Astrocyte (in vitro differentiated cells and primary cell): ENCODE measurements around the gene ZSWIM2. TPM values are rescaled to one million over a fixed set of nuclear protein-coding genes. Genes with fewer than 3 reads are reported as not detected.

Experiments used
- DNase-seq: peaks from one replicate; pipeline ENCODE4 v3.0.0-alpha.2; 2010; ENCODE audit warnings: low read depth
- FAIRE-seq: peaks from 2 replicates; lab custom pipeline; 2011; peaks lifted over from hg19 to GRCh38; lab: Jason Lieb, UNC
- H2AFZ ChIP-seq: 2 replicates; pipeline ENCODE4 v1.6.0; 2012; ENCODE audit warnings: low read depth, low read length, inconsistent platforms
- H3K27ac ChIP-seq: 2 replicates; pipeline ENCODE4 v1.5.1; 2011; ENCODE audit warnings: low read depth, low read length, inconsistent platforms
- H3K27me3 ChIP-seq: 2 replicates; pipeline ENCODE4 v1.6.0; 2011; ENCODE audit warnings: low read length, inconsistent platforms; ENCODE audit not compliant: insufficient read depth
- H3K36me3 ChIP-seq: 2 replicates; pipeline ENCODE4 v1.5.1; 2011; ENCODE audit warnings: low read length, inconsistent platforms; ENCODE audit not compliant: insufficient read depth
- H3K4me1 ChIP-seq: 2 replicates; pipeline ENCODE4 v1.5.1; 2011; ENCODE audit warnings: low read length, inconsistent platforms; ENCODE audit not compliant: insufficient read depth
- H3K4me2 ChIP-seq: 2 replicates; pipeline ENCODE4 v1.6.0; 2012; ENCODE audit warnings: low read length, inconsistent platforms
- H3K4me3 ChIP-seq: 2 replicates; pipeline ENCODE4 v1.5.1; 2011; ENCODE audit warnings: low read depth, mild to moderate bottlenecking, low read length, inconsistent platforms; ENCODE audit not compliant: insufficient read depth
- H3K79me2 ChIP-seq: 2 replicates; pipeline ENCODE4 v1.6.0; 2012; ENCODE audit warnings: mild to moderate bottlenecking, low read length, inconsistent platforms; ENCODE audit not compliant: insufficient read depth
- H3K9ac ChIP-seq: 2 replicates; pipeline ENCODE4 v1.6.0; 2012; ENCODE audit warnings: mild to moderate bottlenecking, low read length, inconsistent platforms
- H3K9me3 ChIP-seq: 2 replicates; pipeline ENCODE4 v1.5.1; 2012; ENCODE audit warnings: low read depth, mild to moderate bottlenecking, low read length, inconsistent platforms; ENCODE audit not compliant: insufficient read depth
- H4K20me1 ChIP-seq: 2 replicates; pipeline ENCODE4 v1.6.0; 2012; ENCODE audit warnings: low read length, inconsistent platforms; ENCODE audit not compliant: insufficient read depth
- H3K27ac Mint-ChIP-seq: one replicate; pipeline ENCODE4 v1.8.0; 2021; ENCODE audit warnings: mild to moderate bottlenecking, mixed read lengths; ENCODE audit not compliant: unreplicated experiment
- H3K27me3 Mint-ChIP-seq: one replicate; pipeline ENCODE4 v1.8.0; 2021; ENCODE audit warnings: low read depth, mixed read lengths; ENCODE audit not compliant: unreplicated experiment
- H3K36me3 Mint-ChIP-seq: one replicate; pipeline ENCODE4 v1.8.0; 2021; ENCODE audit warnings: low read depth, mixed read lengths; ENCODE audit not compliant: unreplicated experiment
- H3K4me1 Mint-ChIP-seq: one replicate; pipeline ENCODE4 v1.8.0; 2021; ENCODE audit warnings: low read depth, mixed read lengths; ENCODE audit not compliant: unreplicated experiment
- H3K4me3 Mint-ChIP-seq: one replicate; pipeline ENCODE4 v1.8.0; 2021; ENCODE audit warnings: mild to moderate bottlenecking, moderate library complexity, mixed read lengths; ENCODE audit not compliant: unreplicated experiment
- H3K9me3 Mint-ChIP-seq: one replicate; pipeline ENCODE4 v1.8.0; 2021; ENCODE audit warnings: mild to moderate bottlenecking, mixed read lengths; ENCODE audit not compliant: unreplicated experiment
- EZH2 ChIP-seq: IDR thresholded peaks from 2 replicates; pipeline ENCODE4 v1.6.1; 2012; ENCODE audit warnings: mild to moderate bottlenecking, low read length, inconsistent platforms; ENCODE audit not compliant: insufficient read depth
- total RNA-seq: library from RNA; stranded (reverse); gene quantifications from 2 replicates; pipeline ENCODE4 v1.2.1, GENCODE V29; 2021
- TF ChIP-seq, protein P1 (sequence below): IDR thresholded peaks from 2 replicates; pipeline ENCODE4 v1.5.1; 2011; ENCODE audit warnings: low read depth, mild to moderate bottlenecking, inconsistent platforms, low read length, moderate library complexity; ENCODE audit not compliant: insufficient read depth

Gene ZSWIM2
- total RNA-seq, 1 donor from 2014 or later = not detected

DNA sequence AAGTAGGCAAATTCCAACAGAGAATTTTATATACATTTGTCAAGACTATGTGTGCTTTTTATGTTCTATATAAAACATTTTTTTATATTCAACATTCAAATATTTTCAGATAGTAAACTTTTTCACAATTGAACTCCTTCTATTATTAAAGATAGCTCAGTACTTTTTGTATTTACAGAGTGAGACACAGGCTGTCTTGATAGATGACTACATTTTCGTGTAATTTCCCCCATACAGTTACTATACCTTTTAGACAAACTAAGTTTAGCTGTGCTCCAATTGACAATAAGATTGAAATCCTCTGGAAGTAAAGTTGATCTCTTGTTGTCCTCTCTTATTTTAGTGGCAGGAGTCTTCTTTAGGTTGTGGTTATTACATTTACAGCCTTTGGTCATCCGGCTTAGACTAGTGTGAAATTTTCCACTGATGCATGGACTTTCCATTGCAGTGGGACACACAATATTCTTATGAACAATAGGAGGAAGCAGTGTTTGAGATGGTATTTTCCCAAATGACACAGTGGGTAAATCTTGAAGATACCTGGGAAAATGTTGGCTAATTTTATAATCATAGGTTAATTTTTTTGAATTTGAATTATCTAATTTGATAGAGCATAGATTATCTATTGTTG, 21.0 kb downstream of the ZSWIM2 start:
- peak overlapping the region; percentile 2 for H3K27ac Mint-ChIP-seq
- H3K9me3 Mint-ChIP-seq = no peaks in the 10 kb centered on the region
- Histone ChIP-seq H3K4me3 (no peak overlapping the region), H4K20me1 (no peaks in the 10 kb centered on the region), H2AFZ (no peak overlapping the region), H3K27me3 (no peaks in the 10 kb centered on the region), H3K27ac (peak overlapping the region; percentile 6), H3K4me1 (no peaks in the 10 kb centered on the region), H3K79me2 (no peaks in the 10 kb centered on the region), H3K9me3 (no peaks in the 10 kb centered on the region), H3K4me2 (peak overlapping the region; percentile 5), H3K36me3 (no peaks in the 10 kb centered on the region), H3K9ac (no peak overlapping the region)
- FAIRE-seq (peak; percentile 5), DNase-seq (no peak)
- H3K36me3 Mint-ChIP-seq = no peaks in the 10 kb centered on the region
- peaks cover 3% of the 10 kb centered on the region for H3K4me1 Mint-ChIP-seq
- H3K27me3 Mint-ChIP-seq = no peaks in the 10 kb centered on the region
- TF ChIP-seq, protein P1, sequence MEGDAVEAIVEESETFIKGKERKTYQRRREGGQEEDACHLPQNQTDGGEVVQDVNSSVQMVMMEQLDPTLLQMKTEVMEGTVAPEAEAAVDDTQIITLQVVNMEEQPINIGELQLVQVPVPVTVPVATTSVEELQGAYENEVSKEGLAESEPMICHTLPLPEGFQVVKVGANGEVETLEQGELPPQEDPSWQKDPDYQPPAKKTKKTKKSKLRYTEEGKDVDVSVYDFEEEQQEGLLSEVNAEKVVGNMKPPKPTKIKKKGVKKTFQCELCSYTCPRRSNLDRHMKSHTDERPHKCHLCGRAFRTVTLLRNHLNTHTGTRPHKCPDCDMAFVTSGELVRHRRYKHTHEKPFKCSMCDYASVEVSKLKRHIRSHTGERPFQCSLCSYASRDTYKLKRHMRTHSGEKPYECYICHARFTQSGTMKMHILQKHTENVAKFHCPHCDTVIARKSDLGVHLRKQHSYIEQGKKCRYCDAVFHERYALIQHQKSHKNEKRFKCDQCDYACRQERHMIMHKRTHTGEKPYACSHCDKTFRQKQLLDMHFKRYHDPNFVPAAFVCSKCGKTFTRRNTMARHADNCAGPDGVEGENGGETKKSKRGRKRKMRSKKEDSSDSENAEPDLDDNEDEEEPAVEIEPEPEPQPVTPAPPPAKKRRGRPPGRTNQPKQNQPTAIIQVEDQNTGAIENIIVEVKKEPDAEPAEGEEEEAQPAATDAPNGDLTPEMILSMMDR = no peak
- TF ChIP-seq EZH2 = no peak
- no peak overlapping the region for H3K4me3 Mint-ChIP-seq

DNA sequence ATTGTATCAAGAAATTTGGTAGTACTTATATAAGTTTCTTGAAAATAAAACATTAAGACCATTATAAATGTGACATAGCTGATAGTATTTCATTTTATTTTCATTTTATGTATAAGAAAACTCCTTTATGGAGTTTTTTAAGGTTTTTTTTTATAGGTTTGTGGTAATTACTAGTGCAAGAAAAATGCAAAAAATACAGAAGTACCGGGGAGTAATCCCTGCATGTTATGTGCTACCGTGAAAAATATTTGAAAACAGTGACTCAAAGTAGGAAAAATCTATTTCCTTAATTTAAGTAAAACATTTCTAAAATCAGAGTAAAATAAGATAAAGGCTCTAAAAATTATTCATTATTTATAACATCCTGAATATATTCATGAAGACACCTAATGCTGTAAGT, 21.6 kb downstream of the ZSWIM2 start:
- Histone ChIP-seq H3K4me2 (no peak overlapping the region), H3K9ac (no peak overlapping the region), H3K4me1 (no peaks in the 10 kb centered on the region), H4K20me1 (no peaks in the 10 kb centered on the region), H3K79me2 (no peaks in the 10 kb centered on the region), H3K36me3 (no peaks in the 10 kb centered on the region), H3K27ac (peak overlapping the region; percentile 6), H2AFZ (no peak overlapping the region), H3K27me3 (no peaks in the 10 kb centered on the region), H3K9me3 (no peaks in the 10 kb centered on the region), H3K4me3 (no peak overlapping the region)
- no peak for FAIRE-seq
- Mint-ChIP-seq H3K27ac (no peak overlapping the region), H3K9me3 (no peaks in the 10 kb centered on the region), H3K4me1 (peaks cover 3% of the 10 kb centered on the region), H3K27me3 (no peaks in the 10 kb centered on the region), H3K36me3 (no peaks in the 10 kb centered on the region), H3K4me3 (no peak overlapping the region)
- peak; percentile 51 for DNase-seq
- TF ChIP-seq, protein P1 = no peak
- TF ChIP-seq EZH2 = no peak

DNA sequence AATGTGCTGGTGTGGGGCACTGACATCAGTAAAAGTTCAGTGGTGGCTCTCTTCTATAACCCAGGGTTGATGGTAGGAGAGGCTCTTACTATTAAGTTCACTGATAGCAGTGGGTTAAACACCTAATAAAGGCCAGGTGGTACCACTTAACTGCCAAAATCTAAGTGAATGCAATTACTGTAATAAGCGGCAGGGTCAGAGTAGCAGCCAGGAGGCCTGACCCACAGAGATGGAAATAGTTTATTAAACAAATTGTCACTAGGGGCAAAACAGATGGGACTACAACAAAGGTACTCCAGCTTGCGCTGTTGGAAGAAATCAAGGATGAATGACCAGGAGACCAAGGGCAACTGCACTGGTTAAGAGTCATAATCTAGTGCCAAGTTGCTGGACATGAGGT, 26.6 kb downstream of the ZSWIM2 start:
- Mint-ChIP-seq H3K4me1 (no peaks in the 10 kb centered on the region), H3K27me3 (no peaks in the 10 kb centered on the region), H3K4me3 (no peak overlapping the region), H3K36me3 (no peaks in the 10 kb centered on the region), H3K9me3 (peaks cover 2% of the 10 kb centered on the region), H3K27ac (no peak overlapping the region)
- Histone ChIP-seq H3K4me3 (no peak overlapping the region), H3K4me1 (no peaks in the 10 kb centered on the region), H2AFZ (no peak overlapping the region), H3K4me2 (no peak overlapping the region), H3K79me2 (no peaks in the 10 kb centered on the region), H3K9me3 (no peaks in the 10 kb centered on the region), H3K36me3 (no peaks in the 10 kb centered on the region), H3K27ac (no peak overlapping the region), H3K9ac (no peak overlapping the region), H4K20me1 (no peaks in the 10 kb centered on the region), H3K27me3 (no peaks in the 10 kb centered on the region)
- no peak for DNase-seq
- TF ChIP-seq, protein P1 = no peak
- TF ChIP-seq EZH2 = no peak
- FAIRE-seq = no peak
